Brain microvascular endothelial cell (primary cell): ENCODE measurements around the gene JARID2.

Experiments used
- DNase-seq: peaks from one replicate; pipeline ENCODE4 v3.0.0-alpha.2; 2020
- H3K27ac ChIP-seq: fragments of 250-450 bp; sonication (Bioruptor Pico); 2 replicates; pipeline ENCODE4 v1.5.1; 2020; ENCODE audit warnings: mild to moderate bottlenecking, moderate library complexity
- H3K27me3 ChIP-seq: fragments of 250-450 bp; sonication (Bioruptor Pico); replicated peaks from 2 replicates; pipeline ENCODE4 v1.5.1; 2020; ENCODE audit warnings: mild to moderate bottlenecking
- H3K36me3 ChIP-seq: fragments of 250-450 bp; sonication (Bioruptor Pico); replicated peaks from 2 replicates; pipeline ENCODE4 v1.5.1; 2020; ENCODE audit warnings: mild to moderate bottlenecking
- H3K4me3 ChIP-seq: 2 replicates; pipeline ENCODE4 v1.5.1; 2011; ENCODE audit warnings: low read depth, mild to moderate bottlenecking, control low read depth, low read length, moderate library complexity
- in situ Hi-C: cut with HindIII; loops from 2 replicates; pipeline ENCODE4 v1.10.0; 2017; ENCODE audit warnings: low sequenced_read_pairs, low pct_ligation_motif_present
- TF ChIP-seq, protein P1 (sequence below): IDR thresholded peaks from 2 replicates; pipeline ENCODE4 v1.5.1; 2011; ENCODE audit warnings: low read depth, mild to moderate bottlenecking, moderate library complexity, low read length, control low read depth, inconsistent platforms; ENCODE audit errors: missing control alignments

The JARID2 gene

DNA sequence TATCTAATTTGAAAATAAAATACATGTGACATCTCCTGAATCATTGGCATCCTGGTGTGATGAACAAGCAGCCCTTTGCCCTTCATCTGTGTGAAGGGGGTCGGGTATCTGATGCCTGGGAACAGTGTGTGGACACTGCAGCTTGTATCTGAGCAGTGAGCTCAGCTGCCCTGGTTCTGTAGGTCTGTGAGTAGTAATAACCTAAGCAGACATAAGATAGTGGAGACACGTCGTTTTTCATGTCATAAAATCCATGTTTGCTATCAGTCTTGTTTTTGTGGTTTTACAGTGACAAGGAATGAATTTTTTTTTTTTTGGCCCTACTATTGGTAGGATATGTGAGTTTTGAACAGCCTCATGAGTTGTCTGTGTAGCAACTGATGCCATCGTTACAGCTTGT lies 133.0 kb downstream of the JARID2 start:
- in situ Hi-C loops = no loop called here
- Histone ChIP-seq H3K27me3 (no peaks in the 10 kb centered on the region), H3K27ac (no peak overlapping the region), H3K36me3 (no peaks in the 10 kb centered on the region), H3K4me3 (no peak overlapping the region)
- DNase-seq = peak; percentile 56
- TF ChIP-seq, protein P1, sequence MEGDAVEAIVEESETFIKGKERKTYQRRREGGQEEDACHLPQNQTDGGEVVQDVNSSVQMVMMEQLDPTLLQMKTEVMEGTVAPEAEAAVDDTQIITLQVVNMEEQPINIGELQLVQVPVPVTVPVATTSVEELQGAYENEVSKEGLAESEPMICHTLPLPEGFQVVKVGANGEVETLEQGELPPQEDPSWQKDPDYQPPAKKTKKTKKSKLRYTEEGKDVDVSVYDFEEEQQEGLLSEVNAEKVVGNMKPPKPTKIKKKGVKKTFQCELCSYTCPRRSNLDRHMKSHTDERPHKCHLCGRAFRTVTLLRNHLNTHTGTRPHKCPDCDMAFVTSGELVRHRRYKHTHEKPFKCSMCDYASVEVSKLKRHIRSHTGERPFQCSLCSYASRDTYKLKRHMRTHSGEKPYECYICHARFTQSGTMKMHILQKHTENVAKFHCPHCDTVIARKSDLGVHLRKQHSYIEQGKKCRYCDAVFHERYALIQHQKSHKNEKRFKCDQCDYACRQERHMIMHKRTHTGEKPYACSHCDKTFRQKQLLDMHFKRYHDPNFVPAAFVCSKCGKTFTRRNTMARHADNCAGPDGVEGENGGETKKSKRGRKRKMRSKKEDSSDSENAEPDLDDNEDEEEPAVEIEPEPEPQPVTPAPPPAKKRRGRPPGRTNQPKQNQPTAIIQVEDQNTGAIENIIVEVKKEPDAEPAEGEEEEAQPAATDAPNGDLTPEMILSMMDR = no peak

DNA sequence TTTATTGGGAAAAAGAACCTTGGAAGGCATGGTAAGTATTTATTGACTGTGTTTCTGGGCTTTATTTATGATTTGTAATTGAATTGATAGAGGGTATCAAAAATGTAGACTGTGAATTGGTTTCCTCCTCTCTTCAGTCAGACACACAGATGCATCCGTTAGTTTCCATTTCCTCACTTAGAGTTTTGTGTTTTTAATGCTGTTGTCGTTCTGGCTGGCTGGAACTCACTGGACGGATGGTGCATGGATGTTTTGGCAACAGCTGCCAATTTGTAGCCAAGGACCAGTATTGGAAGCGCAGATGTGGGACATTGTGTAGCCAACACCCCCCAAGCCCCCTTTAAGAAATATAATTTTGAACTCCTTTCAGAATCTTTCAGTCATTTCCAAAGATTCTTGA lies 134.5 kb downstream of the JARID2 start:
- Histone ChIP-seq H3K27me3 (no peaks in the 10 kb centered on the region), H3K36me3 (no peaks in the 10 kb centered on the region), H3K4me3 (no peak overlapping the region), H3K27ac (no peak overlapping the region)
- in situ Hi-C loops = no loop called here
- TF ChIP-seq, protein P1 = no peak
- DNase-seq = no peak

- H3K36me3 ChIP-seq = no peaks in the 10 kb centered on the region
- DNase-seq = no peak
- no peak overlapping the region for H3K4me3 ChIP-seq
- H3K27me3 ChIP-seq = no peaks in the 10 kb centered on the region
- no peak overlapping the region for H3K27ac ChIP-seq
- in situ Hi-C loops = no loop called here
- TF ChIP-seq, protein P1 = no peak
Observed at GRCh38 chr6:15382089-15382488, 136.2 kb downstream of the JARID2 start.

DNA sequence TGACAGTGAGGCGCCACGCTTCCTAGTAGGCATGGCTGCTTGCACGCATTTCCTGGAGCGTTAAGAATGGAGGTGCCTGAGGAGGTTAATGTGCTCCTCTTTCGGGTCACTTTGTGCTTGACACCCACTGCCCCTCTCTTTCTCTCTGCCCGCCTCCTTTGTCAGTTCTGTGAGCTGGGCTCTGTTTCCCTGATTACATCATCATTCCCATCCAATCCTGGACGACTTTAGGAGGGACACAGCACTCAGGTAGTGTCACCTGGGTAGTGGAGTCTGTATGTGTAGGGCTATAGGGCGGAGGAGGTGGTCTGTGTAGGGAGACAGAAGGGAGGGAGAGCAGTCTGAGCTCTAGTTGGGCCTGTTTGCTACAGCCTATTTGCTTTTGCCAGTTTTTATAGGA lies 136.8 kb downstream of the JARID2 start:
- H3K4me3 ChIP-seq = no peak overlapping the region
- H3K27me3 ChIP-seq = no peaks in the 10 kb centered on the region
- in situ Hi-C loops = no loop called here
- DNase-seq = no peak
- no peak overlapping the region for H3K27ac ChIP-seq
- TF ChIP-seq, protein P1 = no peak
- no peaks in the 10 kb centered on the region for H3K36me3 ChIP-seq

DNA sequence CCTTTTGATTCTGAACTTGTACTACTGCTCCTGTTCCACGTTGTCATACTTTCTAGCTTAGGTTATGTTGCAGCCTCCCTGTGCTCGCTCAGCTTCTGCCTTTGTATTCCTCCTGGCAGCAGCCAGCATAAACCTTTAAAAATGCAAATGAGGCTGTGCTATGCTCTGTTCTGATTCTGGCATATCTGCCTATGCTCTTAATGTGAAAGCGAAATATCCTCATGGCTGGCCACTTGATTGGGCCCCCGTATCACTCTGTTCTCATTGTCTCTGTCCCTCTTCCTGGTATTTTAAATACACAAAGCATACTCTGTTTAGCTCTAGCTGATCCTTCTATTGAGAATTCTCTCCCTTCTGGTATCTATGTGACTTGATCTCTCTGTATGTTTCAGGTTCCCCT lies 139.0 kb downstream of the JARID2 start:
- H3K4me3 ChIP-seq = no peak overlapping the region
- no peak for DNase-seq
- in situ Hi-C loops = no loop called here

GRCh38 chr6:15385521-15385920 lies 139.7 kb downstream of the JARID2 start:
- H3K27me3 ChIP-seq = no peaks in the 10 kb centered on the region
- H3K27ac ChIP-seq = no peak overlapping the region
- DNase-seq = no peak
- no peaks in the 10 kb centered on the region for H3K36me3 ChIP-seq
- H3K4me3 ChIP-seq = no peak overlapping the region
- TF ChIP-seq, protein P1 = no peak
- in situ Hi-C loops = no loop called here

More for the DNA sequence above, 139.0 kb downstream of the JARID2 start:
- Histone ChIP-seq H3K27ac (no peak overlapping the region), H3K36me3 (no peaks in the 10 kb centered on the region), H3K27me3 (no peaks in the 10 kb centered on the region)
- TF ChIP-seq, protein P1 = no peak
